ENCODE results near the gene SPATA3.

Gene SPATA3

GRCh38 chr2:230947908-230948365 is 48.0 kb upstream of the SPATA3 start:
- no peaks in the 10 kb centered on the region for H4K20me1 ChIP-seq (ENCODE audit: insufficient read depth, low read length)
- no peak overlapping the region for H3K4me3 ChIP-seq (ENCODE audit: low read length)
- H3K4me2 ChIP-seq (ENCODE audit: low read depth, low read length), result no peak overlapping the region
- H3F3A ChIP-seq (ENCODE audit: insufficient read depth, low read length), result no peaks in the 10 kb centered on the region
- no peak for TF ChIP-seq EZH2phosphoT487 (IDR thresholded peaks at IDR 0.05; ENCODE audit: low read length)
- no peak overlapping the region for H3K9ac ChIP-seq (ENCODE audit: low read length)
- no peaks in the 10 kb centered on the region for H3K9me3 ChIP-seq (replicated peaks; ENCODE audit: insufficient read depth, low read length)
- H2AFZ ChIP-seq (ENCODE audit: low read length), result no peak overlapping the region
- no peaks in the 10 kb centered on the region for H3K4me1 ChIP-seq (ENCODE audit: low read length)
- no peaks in the 10 kb centered on the region for H3K27me3 ChIP-seq (replicated peaks; ENCODE audit: insufficient read depth, low read length)
- no peak for DNase-seq
- no peaks in the 10 kb centered on the region for H3K79me2 ChIP-seq (ENCODE audit: low read length)
- H3K27ac ChIP-seq (ENCODE audit: low read length), result no peak overlapping the region
- no peaks in the 10 kb centered on the region for H3K36me3 ChIP-seq (replicated peaks; ENCODE audit: insufficient read depth, low read length)
- H3K9me2 ChIP-seq (replicated peaks; ENCODE audit: insufficient read depth, low read length), result no peaks in the 10 kb centered on the region

DNA sequence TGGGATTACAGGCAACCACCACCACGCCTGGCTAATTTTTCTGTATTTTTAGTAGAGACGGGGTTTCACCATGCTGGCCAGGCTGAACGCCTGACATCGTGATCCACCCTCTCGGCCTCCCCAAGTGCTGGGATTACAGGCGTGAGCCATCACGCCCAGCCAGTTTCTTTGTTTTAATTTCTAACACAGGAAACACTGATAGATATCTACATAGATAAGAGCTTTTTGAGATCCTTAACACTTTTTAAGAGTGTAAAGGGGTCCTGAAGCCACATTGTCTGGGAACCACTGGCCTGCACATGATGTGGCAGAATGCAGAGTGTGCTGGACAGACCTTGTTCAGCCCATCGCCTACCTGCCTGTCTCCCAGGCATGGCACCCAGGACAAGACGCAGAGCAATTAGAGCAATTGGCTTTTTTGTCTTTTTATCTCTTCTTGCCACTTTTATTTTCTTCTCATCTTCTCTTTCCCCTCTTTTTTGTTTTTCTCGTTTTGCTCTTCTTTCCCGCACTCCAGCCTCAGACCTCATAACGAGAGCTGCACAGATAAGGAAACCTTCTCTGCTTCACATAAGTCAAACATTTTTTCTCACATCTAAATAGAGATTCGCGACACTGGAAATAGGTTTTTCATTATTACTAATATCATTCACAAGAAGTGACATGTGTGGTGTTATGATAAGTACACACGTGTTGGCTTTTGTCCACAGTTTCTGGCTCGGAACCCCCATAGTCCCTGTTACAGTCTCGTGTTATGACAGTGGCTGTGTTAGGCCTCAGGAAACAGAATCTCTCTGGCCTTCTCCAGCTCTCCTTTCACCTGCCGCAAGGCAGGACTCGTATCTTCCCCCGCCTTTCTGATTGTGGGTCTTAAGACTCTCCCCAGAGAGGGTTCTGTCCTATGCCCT is 45.7 kb upstream of the SPATA3 start:
- Histone ChIP-seq H3K9ac (ENCODE audit: low read length) (no peak overlapping the region), H4K20me1 (ENCODE audit: insufficient read depth, low read length) (no peaks in the 10 kb centered on the region), H3K4me1 (ENCODE audit: low read length) (no peaks in the 10 kb centered on the region), H3K36me3 (replicated peaks; ENCODE audit: insufficient read depth, low read length) (no peaks in the 10 kb centered on the region), H3K27me3 (replicated peaks; ENCODE audit: insufficient read depth, low read length) (no peaks in the 10 kb centered on the region), H2AFZ (ENCODE audit: low read length) (no peak overlapping the region), H3K9me3 (replicated peaks; ENCODE audit: insufficient read depth, low read length) (no peaks in the 10 kb centered on the region), H3F3A (ENCODE audit: insufficient read depth, low read length) (no peaks in the 10 kb centered on the region), H3K4me3 (ENCODE audit: low read length) (no peak overlapping the region), H3K27ac (ENCODE audit: low read length) (no peak overlapping the region), H3K9me2 (replicated peaks; ENCODE audit: insufficient read depth, low read length) (no peaks in the 10 kb centered on the region), H3K79me2 (ENCODE audit: low read length) (no peaks in the 10 kb centered on the region), H3K4me2 (ENCODE audit: low read depth, low read length) (no peak overlapping the region)
- TF ChIP-seq, protein P1, sequence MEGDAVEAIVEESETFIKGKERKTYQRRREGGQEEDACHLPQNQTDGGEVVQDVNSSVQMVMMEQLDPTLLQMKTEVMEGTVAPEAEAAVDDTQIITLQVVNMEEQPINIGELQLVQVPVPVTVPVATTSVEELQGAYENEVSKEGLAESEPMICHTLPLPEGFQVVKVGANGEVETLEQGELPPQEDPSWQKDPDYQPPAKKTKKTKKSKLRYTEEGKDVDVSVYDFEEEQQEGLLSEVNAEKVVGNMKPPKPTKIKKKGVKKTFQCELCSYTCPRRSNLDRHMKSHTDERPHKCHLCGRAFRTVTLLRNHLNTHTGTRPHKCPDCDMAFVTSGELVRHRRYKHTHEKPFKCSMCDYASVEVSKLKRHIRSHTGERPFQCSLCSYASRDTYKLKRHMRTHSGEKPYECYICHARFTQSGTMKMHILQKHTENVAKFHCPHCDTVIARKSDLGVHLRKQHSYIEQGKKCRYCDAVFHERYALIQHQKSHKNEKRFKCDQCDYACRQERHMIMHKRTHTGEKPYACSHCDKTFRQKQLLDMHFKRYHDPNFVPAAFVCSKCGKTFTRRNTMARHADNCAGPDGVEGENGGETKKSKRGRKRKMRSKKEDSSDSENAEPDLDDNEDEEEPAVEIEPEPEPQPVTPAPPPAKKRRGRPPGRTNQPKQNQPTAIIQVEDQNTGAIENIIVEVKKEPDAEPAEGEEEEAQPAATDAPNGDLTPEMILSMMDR (IDR thresholded peaks at IDR 0.05; ENCODE audit: low read length), result no peak
- TF ChIP-seq EZH2 (optimal IDR thresholded peaks at IDR 0.05; ENCODE audit: low read depth, low read length) (no peak), EZH2phosphoT487 (IDR thresholded peaks at IDR 0.05; ENCODE audit: low read length) (no peak)
- no peak for DNase-seq

GRCh38 chr2:230950874-230951339 is 45.0 kb upstream of the SPATA3 start:
- no peak overlapping the region for H3K27ac ChIP-seq (ENCODE audit: low read length)
- H3K4me1 ChIP-seq (ENCODE audit: low read length), result no peaks in the 10 kb centered on the region
- DNase-seq, result no peak
- TF ChIP-seq, protein P1 (IDR thresholded peaks at IDR 0.05; ENCODE audit: low read length), result no peak
- no peak for TF ChIP-seq EZH2phosphoT487 (IDR thresholded peaks at IDR 0.05; ENCODE audit: low read length)
- no peak for TF ChIP-seq EZH2 (optimal IDR thresholded peaks at IDR 0.05; ENCODE audit: low read depth, low read length)
- H3F3A ChIP-seq (ENCODE audit: insufficient read depth, low read length), result no peaks in the 10 kb centered on the region
- no peaks in the 10 kb centered on the region for H3K9me3 ChIP-seq (replicated peaks; ENCODE audit: insufficient read depth, low read length)
- H3K4me2 ChIP-seq (ENCODE audit: low read depth, low read length), result no peak overlapping the region
- H3K9ac ChIP-seq (ENCODE audit: low read length), result no peak overlapping the region
- H2AFZ ChIP-seq (ENCODE audit: low read length), result no peak overlapping the region
- H3K36me3 ChIP-seq (replicated peaks; ENCODE audit: insufficient read depth, low read length), result no peaks in the 10 kb centered on the region
- no peak overlapping the region for H3K4me3 ChIP-seq (ENCODE audit: low read length)
- H3K9me2 ChIP-seq (replicated peaks; ENCODE audit: insufficient read depth, low read length), result no peaks in the 10 kb centered on the region
- H3K79me2 ChIP-seq (ENCODE audit: low read length), result no peaks in the 10 kb centered on the region
- H4K20me1 ChIP-seq (ENCODE audit: insufficient read depth, low read length), result no peaks in the 10 kb centered on the region
- H3K27me3 ChIP-seq (replicated peaks; ENCODE audit: insufficient read depth, low read length), result no peaks in the 10 kb centered on the region

DNA sequence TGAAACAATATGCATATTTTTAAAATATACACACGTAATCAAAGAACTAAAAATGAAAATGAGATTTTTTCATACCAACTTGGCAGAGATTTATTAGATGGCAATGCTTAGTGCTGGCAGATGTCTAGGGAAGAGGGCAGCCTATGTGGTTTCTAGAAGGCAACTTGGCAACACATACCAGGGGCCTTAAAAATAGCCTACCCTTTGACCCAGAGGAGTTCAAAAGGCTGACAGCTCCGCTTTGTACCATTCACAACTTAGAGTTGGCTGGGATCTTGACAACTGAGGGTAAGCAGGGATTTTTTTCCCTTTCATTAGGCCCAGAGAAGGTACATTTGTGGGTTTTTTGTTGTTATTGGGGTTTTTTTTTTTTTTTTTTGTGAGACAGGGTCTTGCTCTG is 44.5 kb upstream of the SPATA3 start:
- Histone ChIP-seq H3K9me2 (replicated peaks; ENCODE audit: insufficient read depth, low read length) (no peaks in the 10 kb centered on the region), H3K9ac (ENCODE audit: low read length) (no peak overlapping the region), H3K4me2 (ENCODE audit: low read depth, low read length) (no peak overlapping the region), H3K4me1 (ENCODE audit: low read length) (0 out of 2 replicates have a peak, but pooled peaks cover under 1% of the 10 kb centered on the region), H3K9me3 (replicated peaks; ENCODE audit: insufficient read depth, low read length) (no peaks in the 10 kb centered on the region), H3K27me3 (replicated peaks; ENCODE audit: insufficient read depth, low read length) (no peaks in the 10 kb centered on the region), H3K36me3 (replicated peaks; ENCODE audit: insufficient read depth, low read length) (no peaks in the 10 kb centered on the region), H3K27ac (ENCODE audit: low read length) (no peak overlapping the region), H3K79me2 (ENCODE audit: low read length) (no peaks in the 10 kb centered on the region), H3F3A (ENCODE audit: insufficient read depth, low read length) (peaks cover 1% of the 10 kb centered on the region; the same call in 1 of the 2 replicates), H2AFZ (ENCODE audit: low read length) (no peak overlapping the region), H3K4me3 (ENCODE audit: low read length) (no peak overlapping the region), H4K20me1 (ENCODE audit: insufficient read depth, low read length) (no peaks in the 10 kb centered on the region)
- TF ChIP-seq, protein P1 (IDR thresholded peaks at IDR 0.05; ENCODE audit: low read length), result no peak
- TF ChIP-seq EZH2 (optimal IDR thresholded peaks at IDR 0.05; ENCODE audit: low read depth, low read length) (no peak), EZH2phosphoT487 (IDR thresholded peaks at IDR 0.05; ENCODE audit: low read length) (no peak)
- no peak for DNase-seq
